ENCODE results near the gene SBF2.

GRCh38 chr11:10285148-10285802, 8.7 kb downstream of the SBF2 start:
- TF ChIP-seq TAF1 (IDR thresholded peaks at IDR 0.05; ENCODE audit: low read depth, low read length) (no peak), POLR2A (IDR thresholded peaks at IDR 0.05; ENCODE audit: low read depth, low read length) (no peak)
